HG03521 (cell line): ENCODE data around the gene TFEC.

Experiments used
- ATAC-seq: cut with Tn5 transposase; IDR thresholded peaks from one replicate; pipeline ENCODE4 v1.9.1; 2021; ENCODE audit warnings: mild to moderate bottlenecking, moderate library complexity; ENCODE audit not compliant: unreplicated experiment

TFEC gene

GRCh38 chr7:115995701-115996100 lies 34.9 kb downstream of the TFEC start:
- no peak for ATAC-seq

GRCh38 chr7:115988401-115988800 lies 42.2 kb downstream of the TFEC start:
- ATAC-seq = no peak

GRCh38 chr7:115987486-115987885 lies 43.1 kb downstream of the TFEC start:
- no peak for ATAC-seq

- no peak for ATAC-seq
These were observed 46.5 kb downstream of the TFEC start for GRCh38 chr7:115984105-115984504.

GRCh38 chr7:115980159-115980558 lies 50.4 kb downstream of the TFEC start:
- ATAC-seq = no peak

GRCh38 chr7:115976651-115977050 lies 53.9 kb downstream of the TFEC start:
- ATAC-seq = no peak

GRCh38 chr7:115975766-115976165 lies 54.8 kb downstream of the TFEC start:
- ATAC-seq = no peak

GRCh38 chr7:115973406-115973805 lies 57.2 kb downstream of the TFEC start:
- ATAC-seq = no peak

- no peak for ATAC-seq
These were observed 59.1 kb downstream of the TFEC start for GRCh38 chr7:115971506-115971905.

GRCh38 chr7:115968596-115968995 lies 62.0 kb downstream of the TFEC start:
- ATAC-seq = no peak

GRCh38 chr7:115968171-115968570 lies 62.4 kb downstream of the TFEC start:
- ATAC-seq = no peak

GRCh38 chr7:115965796-115966475 lies 64.6 kb downstream of the TFEC start:
- ATAC-seq = no peak

GRCh38 chr7:115965236-115965635 lies 65.3 kb downstream of the TFEC start:
- ATAC-seq = no peak

GRCh38 chr7:115964799-115965198 lies 65.8 kb downstream of the TFEC start:
- no peak for ATAC-seq

- ATAC-seq = no peak
These were observed 68.2 kb downstream of the TFEC start for GRCh38 chr7:115962340-115962739.

- no peak for ATAC-seq
These were observed 76.8 kb downstream of the TFEC start for GRCh38 chr7:115953592-115954255.

- no peak for ATAC-seq
These were observed 77.7 kb downstream of the TFEC start for GRCh38 chr7:115952832-115953231.

GRCh38 chr7:115951547-115951946 lies 79.0 kb downstream of the TFEC start:
- no peak for ATAC-seq

GRCh38 chr7:115941703-115942268 lies 88.8 kb downstream of the TFEC start:
- no peak for ATAC-seq

- ATAC-seq = no peak
These were observed 90.0 kb downstream of the TFEC start for GRCh38 chr7:115940460-115941060.

- ATAC-seq = no peak
These were observed 92.6 kb downstream of the TFEC start for GRCh38 chr7:115937960-115938359.

GRCh38 chr7:115933471-115933870 lies 97.1 kb downstream of the TFEC start:
- no peak for ATAC-seq
